BE2C (cell line): Measurements from ENCODE around the gene PLA2R1.

Source experiments
- DNase-seq: peaks from one replicate; pipeline ENCODE4 v3.0.0-alpha.2; 2020
- H3K27me3 ChIP-seq: fragments of 250-450 bp; sonication (Bioruptor Pico); 2 replicates; pipeline ENCODE4 v1.5.1; 2020; ENCODE audit warnings: mild to moderate bottlenecking
- H3K36me3 ChIP-seq: fragments of 250-450 bp; sonication (Bioruptor Pico); 2 replicates; pipeline ENCODE4 v1.5.1; 2020; ENCODE audit warnings: mild to moderate bottlenecking
- H3K4me1 ChIP-seq: fragments of 250-450 bp; sonication (Bioruptor Pico); 2 replicates; pipeline ENCODE4 v1.5.1; 2020
- H3K4me3 ChIP-seq: 2 replicates; pipeline ENCODE4 v1.5.1; 2011; ENCODE audit warnings: low read depth, low read length
- H3K9me3 ChIP-seq: fragments of 250-450 bp; sonication (Bioruptor Pico); 2 replicates; pipeline ENCODE4 v1.5.1; 2020
- CTCF ChIP-seq: IDR thresholded peaks from 2 replicates; pipeline ENCODE4 v1.5.1; 2012; ENCODE audit warnings: mild to moderate bottlenecking, low read depth, low read length

PLA2R1 gene

GRCh38 chr2:159916511-159916910 lies 145.9 kb downstream of the PLA2R1 start:
- DNase-seq = no peak
- no peak for TF ChIP-seq CTCF
- Histone ChIP-seq H3K27me3 (no peaks in the 10 kb centered on the region), H3K36me3 (no peaks in the 10 kb centered on the region), H3K4me1 (no peaks in the 10 kb centered on the region), H3K9me3 (no peaks in the 10 kb centered on the region), H3K4me3 (no peak overlapping the region)

- TF ChIP-seq CTCF = no peak
- no peaks in the 10 kb centered on the region for H3K36me3 ChIP-seq
- H3K9me3 ChIP-seq = no peaks in the 10 kb centered on the region
- no peak for DNase-seq
- no peak overlapping the region for H3K4me3 ChIP-seq
- no peaks in the 10 kb centered on the region for H3K4me1 ChIP-seq
- no peaks in the 10 kb centered on the region for H3K27me3 ChIP-seq
Observed at GRCh38 chr2:159913900-159914299, 148.5 kb downstream of the PLA2R1 start.

- DNase-seq = no peak
- Histone ChIP-seq H3K4me3 (no peak overlapping the region), H3K27me3 (no peaks in the 10 kb centered on the region), H3K36me3 (no peaks in the 10 kb centered on the region), H3K9me3 (no peaks in the 10 kb centered on the region), H3K4me1 (no peaks in the 10 kb centered on the region)
- no peak for TF ChIP-seq CTCF
Observed at GRCh38 chr2:159912580-159912979, 149.8 kb downstream of the PLA2R1 start.

- Histone ChIP-seq H3K27me3 (no peaks in the 10 kb centered on the region), H3K9me3 (no peaks in the 10 kb centered on the region), H3K4me1 (no peaks in the 10 kb centered on the region), H3K4me3 (no peak overlapping the region), H3K36me3 (no peaks in the 10 kb centered on the region)
- no peak for TF ChIP-seq CTCF
- DNase-seq = no peak
Observed at GRCh38 chr2:159910951-159911350, 151.5 kb downstream of the PLA2R1 start.

GRCh38 chr2:159908623-159909022 lies 153.8 kb downstream of the PLA2R1 start:
- no peak for TF ChIP-seq CTCF
- DNase-seq = no peak
- Histone ChIP-seq H3K9me3 (no peaks in the 10 kb centered on the region), H3K4me1 (no peaks in the 10 kb centered on the region), H3K36me3 (no peaks in the 10 kb centered on the region), H3K4me3 (no peak overlapping the region), H3K27me3 (no peaks in the 10 kb centered on the region)

GRCh38 chr2:159907909-159908308 lies 154.5 kb downstream of the PLA2R1 start:
- no peak for DNase-seq
- no peak for TF ChIP-seq CTCF
- Histone ChIP-seq H3K27me3 (no peaks in the 10 kb centered on the region), H3K4me3 (no peak overlapping the region), H3K4me1 (no peaks in the 10 kb centered on the region), H3K36me3 (no peaks in the 10 kb centered on the region), H3K9me3 (no peaks in the 10 kb centered on the region)
